ENCODE results near the gene BCAS3. TPM values are rescaled to one million over a fixed set of nuclear protein-coding genes. Genes with fewer than 3 reads are reported as not detected.

Gene BCAS3
- total and polyA plus RNA-seq, 4 donors: 5.8 to 24.6 (median 10.1) TPM

DNA sequence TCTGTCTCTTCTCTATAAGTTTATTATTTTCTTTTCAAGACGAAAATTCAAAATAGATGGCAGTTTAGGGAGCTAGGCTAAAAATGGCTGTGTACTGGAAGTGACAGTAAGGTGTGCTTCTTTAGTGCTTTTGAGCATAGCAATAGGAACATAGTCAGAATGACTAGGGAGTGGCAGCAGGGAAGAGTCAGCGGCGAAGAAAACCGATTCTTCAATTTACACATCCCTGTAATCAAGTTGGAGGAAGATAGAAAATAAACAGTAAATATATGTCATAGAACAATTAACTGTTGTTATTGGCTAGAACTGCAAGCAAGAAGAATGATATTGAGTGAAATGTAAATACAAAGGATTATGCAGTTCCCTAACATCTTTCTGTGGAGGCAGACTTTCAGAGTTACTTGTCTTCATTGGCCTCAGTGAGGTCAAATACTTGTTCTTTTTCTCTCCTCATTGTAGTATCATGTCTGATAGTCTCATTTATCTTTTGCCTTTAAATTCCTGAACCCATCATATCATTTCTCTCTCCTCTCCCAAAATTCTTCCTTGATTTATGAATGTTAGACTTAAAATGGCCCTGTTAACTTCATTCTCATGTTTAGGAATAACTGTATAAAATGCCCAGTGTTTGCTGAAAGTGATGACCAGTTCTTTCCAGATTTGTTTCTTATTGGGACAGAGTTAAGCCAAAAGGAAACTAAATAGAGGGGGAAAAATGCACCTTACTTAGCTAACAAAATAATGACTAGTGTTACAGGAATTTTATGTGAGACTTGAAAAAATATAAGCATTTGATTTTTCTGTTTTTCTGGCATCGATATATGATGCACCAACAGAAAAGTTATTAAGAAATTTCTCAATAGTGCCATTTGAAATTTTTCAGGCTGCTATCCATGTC lies 211.4 kb downstream of the BCAS3 start:
- no peak overlapping the region for H3K9ac ChIP-seq (ENCODE audit: low read depth in 1 of 2, low read length in 2 of 2)
- TF ChIP-seq, protein P1, sequence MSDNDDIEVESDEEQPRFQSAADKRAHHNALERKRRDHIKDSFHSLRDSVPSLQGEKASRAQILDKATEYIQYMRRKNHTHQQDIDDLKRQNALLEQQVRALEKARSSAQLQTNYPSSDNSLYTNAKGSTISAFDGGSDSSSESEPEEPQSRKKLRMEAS (IDR thresholded peaks at IDR 0.05): no peak
- TF ChIP-seq FOXA1 (IDR thresholded peaks at IDR 0.05): no peak
- TF ChIP-seq RXRA (IDR thresholded peaks at IDR 0.05): no peak
- TF ChIP-seq FOXA2 (IDR thresholded peaks at IDR 0.05): no peak
- TF ChIP-seq SP1 (IDR thresholded peaks at IDR 0.05): no peak
- no peak for TF ChIP-seq YY1 (IDR thresholded peaks at IDR 0.05)
- TF ChIP-seq JUND (IDR thresholded peaks at IDR 0.05): no peak
- TF ChIP-seq HNF4G (IDR thresholded peaks at IDR 0.05): no peak
- TF ChIP-seq, protein P2, sequence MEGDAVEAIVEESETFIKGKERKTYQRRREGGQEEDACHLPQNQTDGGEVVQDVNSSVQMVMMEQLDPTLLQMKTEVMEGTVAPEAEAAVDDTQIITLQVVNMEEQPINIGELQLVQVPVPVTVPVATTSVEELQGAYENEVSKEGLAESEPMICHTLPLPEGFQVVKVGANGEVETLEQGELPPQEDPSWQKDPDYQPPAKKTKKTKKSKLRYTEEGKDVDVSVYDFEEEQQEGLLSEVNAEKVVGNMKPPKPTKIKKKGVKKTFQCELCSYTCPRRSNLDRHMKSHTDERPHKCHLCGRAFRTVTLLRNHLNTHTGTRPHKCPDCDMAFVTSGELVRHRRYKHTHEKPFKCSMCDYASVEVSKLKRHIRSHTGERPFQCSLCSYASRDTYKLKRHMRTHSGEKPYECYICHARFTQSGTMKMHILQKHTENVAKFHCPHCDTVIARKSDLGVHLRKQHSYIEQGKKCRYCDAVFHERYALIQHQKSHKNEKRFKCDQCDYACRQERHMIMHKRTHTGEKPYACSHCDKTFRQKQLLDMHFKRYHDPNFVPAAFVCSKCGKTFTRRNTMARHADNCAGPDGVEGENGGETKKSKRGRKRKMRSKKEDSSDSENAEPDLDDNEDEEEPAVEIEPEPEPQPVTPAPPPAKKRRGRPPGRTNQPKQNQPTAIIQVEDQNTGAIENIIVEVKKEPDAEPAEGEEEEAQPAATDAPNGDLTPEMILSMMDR (IDR thresholded peaks at IDR 0.05; ENCODE audit: low read depth, low read length, missing input control): no peak
- TF ChIP-seq TAF1 (conservative IDR thresholded peaks at IDR 0.05): no peak
- no peaks in the 10 kb centered on the region for H3K9me3 ChIP-seq (ENCODE audit: control insufficient read depth in 4 of 4, low read length in 3 of 4)
- no peaks in the 10 kb centered on the region for H3K27me3 ChIP-seq (ENCODE audit: control insufficient read depth in 4 of 4, insufficient read depth in 4 of 4, low read length in 3 of 4)
- H3K4me1 ChIP-seq (ENCODE audit: control insufficient read depth in 4 of 4, insufficient read depth in 4 of 4, low read length in 3 of 4): no peaks in the 10 kb centered on the region
- DNase-seq (ENCODE audit: low spot score): no peak
- H3K36me3 ChIP-seq (ENCODE audit: control insufficient read depth in 4 of 4, insufficient read depth in 3 of 4, low read depth in 1 of 4, low read length in 3 of 4): no peaks in the 10 kb centered on the region
- 96% methylated on average over 5 of the region's 5 CpGs for WGBS
- H3K27ac ChIP-seq (ENCODE audit: low read depth in 1 of 2, low read length in 2 of 2): no peak overlapping the region
- H3K4me3 ChIP-seq (ENCODE audit: low read depth in 1 of 3, low read length in 3 of 3): no peak overlapping the region

DNA sequence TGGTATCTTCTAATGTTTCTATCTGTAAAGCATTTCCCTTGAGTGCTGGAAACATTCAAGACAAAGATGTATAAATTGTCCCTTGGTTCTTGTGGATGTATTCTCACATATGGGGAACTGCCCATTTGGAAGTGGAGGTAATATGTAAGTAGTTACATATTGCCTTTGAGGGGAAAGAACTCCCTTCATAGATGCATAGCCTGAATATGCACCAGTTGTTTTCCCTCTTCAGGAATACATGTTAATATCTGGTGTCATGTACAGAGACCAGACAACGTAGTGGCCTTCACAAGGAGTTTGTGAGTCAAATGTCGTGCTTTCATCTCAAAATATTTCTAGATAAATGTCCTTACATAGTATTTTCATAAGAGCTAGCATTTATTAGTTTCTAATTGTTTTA lies 213.5 kb downstream of the BCAS3 start:
- Histone ChIP-seq H3K9ac (ENCODE audit: low read depth in 1 of 2, low read length in 2 of 2) (no peak overlapping the region), H3K4me1 (ENCODE audit: control insufficient read depth in 4 of 4, insufficient read depth in 4 of 4, low read length in 3 of 4) (no peaks in the 10 kb centered on the region), H3K36me3 (ENCODE audit: control insufficient read depth in 4 of 4, insufficient read depth in 3 of 4, low read depth in 1 of 4, low read length in 3 of 4) (no peaks in the 10 kb centered on the region), H3K27ac (ENCODE audit: low read depth in 1 of 2, low read length in 2 of 2) (no peak overlapping the region), H3K27me3 (ENCODE audit: control insufficient read depth in 4 of 4, insufficient read depth in 4 of 4, low read length in 3 of 4) (no peaks in the 10 kb centered on the region), H3K9me3 (ENCODE audit: control insufficient read depth in 4 of 4, low read length in 3 of 4) (no peaks in the 10 kb centered on the region), H3K4me3 (ENCODE audit: low read depth in 1 of 3, low read length in 3 of 3) (no peak overlapping the region)
- 96% methylated on average over 2 of the region's 2 CpGs for WGBS
- DNase-seq (ENCODE audit: low spot score): no peak
- TF ChIP-seq, protein P2 (IDR thresholded peaks at IDR 0.05; ENCODE audit: low read depth, low read length, missing input control): no peak
- TF ChIP-seq, protein P1 (IDR thresholded peaks at IDR 0.05): no peak
- TF ChIP-seq SP1 (IDR thresholded peaks at IDR 0.05) (no peak), JUND (IDR thresholded peaks at IDR 0.05) (no peak), HNF4G (IDR thresholded peaks at IDR 0.05) (no peak), HNF4A (conservative IDR thresholded peaks at IDR 0.05) (no peak)
- TF ChIP-seq, protein P3, sequence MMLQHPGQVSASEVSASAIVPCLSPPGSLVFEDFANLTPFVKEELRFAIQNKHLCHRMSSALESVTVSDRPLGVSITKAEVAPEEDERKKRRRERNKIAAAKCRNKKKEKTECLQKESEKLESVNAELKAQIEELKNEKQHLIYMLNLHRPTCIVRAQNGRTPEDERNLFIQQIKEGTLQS (IDR thresholded peaks at IDR 0.05): no peak
- TF ChIP-seq, protein P4, sequence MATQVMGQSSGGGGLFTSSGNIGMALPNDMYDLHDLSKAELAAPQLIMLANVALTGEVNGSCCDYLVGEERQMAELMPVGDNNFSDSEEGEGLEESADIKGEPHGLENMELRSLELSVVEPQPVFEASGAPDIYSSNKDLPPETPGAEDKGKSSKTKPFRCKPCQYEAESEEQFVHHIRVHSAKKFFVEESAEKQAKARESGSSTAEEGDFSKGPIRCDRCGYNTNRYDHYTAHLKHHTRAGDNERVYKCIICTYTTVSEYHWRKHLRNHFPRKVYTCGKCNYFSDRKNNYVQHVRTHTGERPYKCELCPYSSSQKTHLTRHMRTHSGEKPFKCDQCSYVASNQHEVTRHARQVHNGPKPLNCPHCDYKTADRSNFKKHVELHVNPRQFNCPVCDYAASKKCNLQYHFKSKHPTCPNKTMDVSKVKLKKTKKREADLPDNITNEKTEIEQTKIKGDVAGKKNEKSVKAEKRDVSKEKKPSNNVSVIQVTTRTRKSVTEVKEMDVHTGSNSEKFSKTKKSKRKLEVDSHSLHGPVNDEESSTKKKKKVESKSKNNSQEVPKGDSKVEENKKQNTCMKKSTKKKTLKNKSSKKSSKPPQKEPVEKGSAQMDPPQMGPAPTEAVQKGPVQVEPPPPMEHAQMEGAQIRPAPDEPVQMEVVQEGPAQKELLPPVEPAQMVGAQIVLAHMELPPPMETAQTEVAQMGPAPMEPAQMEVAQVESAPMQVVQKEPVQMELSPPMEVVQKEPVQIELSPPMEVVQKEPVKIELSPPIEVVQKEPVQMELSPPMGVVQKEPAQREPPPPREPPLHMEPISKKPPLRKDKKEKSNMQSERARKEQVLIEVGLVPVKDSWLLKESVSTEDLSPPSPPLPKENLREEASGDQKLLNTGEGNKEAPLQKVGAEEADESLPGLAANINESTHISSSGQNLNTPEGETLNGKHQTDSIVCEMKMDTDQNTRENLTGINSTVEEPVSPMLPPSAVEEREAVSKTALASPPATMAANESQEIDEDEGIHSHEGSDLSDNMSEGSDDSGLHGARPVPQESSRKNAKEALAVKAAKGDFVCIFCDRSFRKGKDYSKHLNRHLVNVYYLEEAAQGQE (IDR thresholded peaks at IDR 0.05): no peak
- TF ChIP-seq, protein P5, sequence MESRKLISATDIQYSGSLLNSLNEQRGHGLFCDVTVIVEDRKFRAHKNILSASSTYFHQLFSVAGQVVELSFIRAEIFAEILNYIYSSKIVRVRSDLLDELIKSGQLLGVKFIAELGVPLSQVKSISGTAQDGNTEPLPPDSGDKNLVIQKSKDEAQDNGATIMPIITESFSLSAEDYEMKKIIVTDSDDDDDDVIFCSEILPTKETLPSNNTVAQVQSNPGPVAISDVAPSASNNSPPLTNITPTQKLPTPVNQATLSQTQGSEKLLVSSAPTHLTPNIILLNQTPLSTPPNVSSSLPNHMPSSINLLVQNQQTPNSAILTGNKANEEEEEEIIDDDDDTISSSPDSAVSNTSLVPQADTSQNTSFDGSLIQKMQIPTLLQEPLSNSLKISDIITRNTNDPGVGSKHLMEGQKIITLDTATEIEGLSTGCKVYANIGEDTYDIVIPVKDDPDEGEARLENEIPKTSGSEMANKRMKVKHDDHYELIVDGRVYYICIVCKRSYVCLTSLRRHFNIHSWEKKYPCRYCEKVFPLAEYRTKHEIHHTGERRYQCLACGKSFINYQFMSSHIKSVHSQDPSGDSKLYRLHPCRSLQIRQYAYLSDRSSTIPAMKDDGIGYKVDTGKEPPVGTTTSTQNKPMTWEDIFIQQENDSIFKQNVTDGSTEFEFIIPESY (IDR thresholded peaks at IDR 0.05): no peak
